GM21528 (cell line): ENCODE data around the gene JPT2.

Source experiments
- ATAC-seq: cut with Tn5 transposase; IDR thresholded peaks from one replicate; pipeline ENCODE4 v1.9.1; 2021; ENCODE audit warnings: mild to moderate bottlenecking, moderate library complexity; ENCODE audit not compliant: unreplicated experiment, low FRiP score

JPT2 gene

GRCh38 chr16:1673424-1674151, 4.5 kb upstream of the JPT2 start:
- no peak for ATAC-seq

- no peak for ATAC-seq
Observed at GRCh38 chr16:1674306-1674705, 3.8 kb upstream of the JPT2 start.

- no peak for ATAC-seq
Observed at GRCh38 chr16:1674751-1675664, 3.1 kb upstream of the JPT2 start.

- ATAC-seq = no peak
Observed at GRCh38 chr16:1676661-1677060, 1.4 kb upstream of the JPT2 start.

- no peak for ATAC-seq
Observed at GRCh38 chr16:1677339-1677738, 740 bp upstream of the JPT2 start.

GRCh38 chr16:1678500-1679098, 520 bp downstream of the JPT2 start:
- peak; percentile 11 for ATAC-seq

- no peak for ATAC-seq
Observed at GRCh38 chr16:1680361-1680760, 2.3 kb downstream of the JPT2 start.

GRCh38 chr16:1681032-1681431, 3.0 kb downstream of the JPT2 start:
- ATAC-seq = no peak

- ATAC-seq = no peak
Observed at GRCh38 chr16:1687427-1688316, 9.6 kb downstream of the JPT2 start.

GRCh38 chr16:1688807-1689560, 10.9 kb downstream of the JPT2 start:
- ATAC-seq = no peak

GRCh38 chr16:1689853-1690252, 11.8 kb downstream of the JPT2 start:
- no peak for ATAC-seq

- ATAC-seq = no peak
Observed at GRCh38 chr16:1690810-1691209, 12.7 kb downstream of the JPT2 start.

- ATAC-seq = no peak
Observed at GRCh38 chr16:1691276-1691675, 13.2 kb downstream of the JPT2 start.

- no peak for ATAC-seq
Observed at GRCh38 chr16:1691956-1692355, 13.9 kb downstream of the JPT2 start.

- no peak for ATAC-seq
Observed at GRCh38 chr16:1696863-1697262, 18.8 kb downstream of the JPT2 start.

GRCh38 chr16:1698680-1699079, 20.6 kb downstream of the JPT2 start:
- no peak for ATAC-seq

GRCh38 chr16:1700246-1700645, 22.2 kb downstream of the JPT2 start:
- no peak for ATAC-seq

GRCh38 chr16:1701216-1701878, 23.3 kb downstream of the JPT2 start:
- ATAC-seq = no peak

- peak; percentile 16 for ATAC-seq
Observed at GRCh38 chr16:1705324-1705687, 27.2 kb downstream of the JPT2 start.
